ENCODE measurements around the gene WWC2.

The WWC2 gene

DNA sequence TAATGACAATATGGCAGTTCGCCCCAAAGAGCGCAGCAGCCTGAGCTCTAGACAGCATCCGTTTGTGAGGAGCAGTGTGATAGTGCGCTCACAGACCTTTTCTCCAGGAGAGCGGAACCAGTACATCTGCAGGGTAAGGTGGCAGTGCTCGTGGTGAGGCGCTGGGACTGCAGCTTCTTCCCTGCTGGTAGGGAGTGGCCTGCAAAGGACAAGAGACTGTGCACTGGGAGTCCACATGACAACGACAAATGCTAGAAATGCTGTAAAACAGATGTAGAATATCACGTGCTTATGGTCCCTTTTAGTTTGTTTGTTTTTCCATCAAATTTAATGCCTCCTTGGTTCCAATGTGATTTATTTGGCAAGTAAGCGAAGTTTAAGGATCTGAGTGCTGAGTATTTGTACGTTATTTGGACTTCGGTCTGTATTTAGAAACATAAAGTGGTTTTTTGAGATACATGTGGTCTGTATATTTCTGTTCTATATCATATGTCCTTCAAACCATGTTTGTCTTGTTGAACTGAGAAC, 185.3 kb downstream of the WWC2 start:
- TF ChIP-seq TEAD4 (IDR thresholded peaks at IDR 0.05) (no peak), NFIC (IDR thresholded peaks at IDR 0.05) (no peak), TCF12 (IDR thresholded peaks at IDR 0.05; ENCODE audit: low read depth) (no peak), EGR1 (IDR thresholded peaks at IDR 0.05) (no peak), ZBTB7A (IDR thresholded peaks at IDR 0.05; ENCODE audit: low read depth) (no peak), FOXM1 (IDR thresholded peaks at IDR 0.05; ENCODE audit: borderline replicate concordance, low read depth) (no peak)
- TF ChIP-seq, protein P1, sequence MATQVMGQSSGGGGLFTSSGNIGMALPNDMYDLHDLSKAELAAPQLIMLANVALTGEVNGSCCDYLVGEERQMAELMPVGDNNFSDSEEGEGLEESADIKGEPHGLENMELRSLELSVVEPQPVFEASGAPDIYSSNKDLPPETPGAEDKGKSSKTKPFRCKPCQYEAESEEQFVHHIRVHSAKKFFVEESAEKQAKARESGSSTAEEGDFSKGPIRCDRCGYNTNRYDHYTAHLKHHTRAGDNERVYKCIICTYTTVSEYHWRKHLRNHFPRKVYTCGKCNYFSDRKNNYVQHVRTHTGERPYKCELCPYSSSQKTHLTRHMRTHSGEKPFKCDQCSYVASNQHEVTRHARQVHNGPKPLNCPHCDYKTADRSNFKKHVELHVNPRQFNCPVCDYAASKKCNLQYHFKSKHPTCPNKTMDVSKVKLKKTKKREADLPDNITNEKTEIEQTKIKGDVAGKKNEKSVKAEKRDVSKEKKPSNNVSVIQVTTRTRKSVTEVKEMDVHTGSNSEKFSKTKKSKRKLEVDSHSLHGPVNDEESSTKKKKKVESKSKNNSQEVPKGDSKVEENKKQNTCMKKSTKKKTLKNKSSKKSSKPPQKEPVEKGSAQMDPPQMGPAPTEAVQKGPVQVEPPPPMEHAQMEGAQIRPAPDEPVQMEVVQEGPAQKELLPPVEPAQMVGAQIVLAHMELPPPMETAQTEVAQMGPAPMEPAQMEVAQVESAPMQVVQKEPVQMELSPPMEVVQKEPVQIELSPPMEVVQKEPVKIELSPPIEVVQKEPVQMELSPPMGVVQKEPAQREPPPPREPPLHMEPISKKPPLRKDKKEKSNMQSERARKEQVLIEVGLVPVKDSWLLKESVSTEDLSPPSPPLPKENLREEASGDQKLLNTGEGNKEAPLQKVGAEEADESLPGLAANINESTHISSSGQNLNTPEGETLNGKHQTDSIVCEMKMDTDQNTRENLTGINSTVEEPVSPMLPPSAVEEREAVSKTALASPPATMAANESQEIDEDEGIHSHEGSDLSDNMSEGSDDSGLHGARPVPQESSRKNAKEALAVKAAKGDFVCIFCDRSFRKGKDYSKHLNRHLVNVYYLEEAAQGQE (IDR thresholded peaks at IDR 0.05; ENCODE audit: low read depth) = no peak

DNA sequence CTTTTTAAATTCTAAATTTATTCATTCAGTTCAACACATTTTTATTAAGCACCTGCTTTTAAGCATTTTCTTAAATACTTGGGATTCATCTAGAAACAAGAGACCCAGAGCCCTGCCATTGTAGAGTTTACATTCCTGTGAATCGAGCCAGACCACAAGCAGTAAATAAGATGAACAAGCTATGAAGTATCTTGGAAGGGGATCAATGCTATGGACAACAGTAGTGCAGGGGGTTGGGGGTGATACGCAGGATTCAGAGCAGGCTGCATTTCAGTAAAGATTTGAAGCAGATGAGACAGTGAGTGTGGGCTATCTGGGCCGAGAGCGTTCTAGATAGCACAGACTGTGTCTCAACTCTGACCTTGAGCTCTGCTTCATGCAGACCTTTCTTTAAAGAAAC, 185.9 kb downstream of the WWC2 start:
- TF ChIP-seq FOXM1 (IDR thresholded peaks at IDR 0.05; ENCODE audit: borderline replicate concordance, low read depth) (no peak), EGR1 (IDR thresholded peaks at IDR 0.05) (no peak), YY1 (IDR thresholded peaks at IDR 0.05; ENCODE audit: low read depth) (no peak), CEBPB (IDR thresholded peaks at IDR 0.05) (no peak), TAF1 (IDR thresholded peaks at IDR 0.05; ENCODE audit: low read depth) (no peak), TCF12 (IDR thresholded peaks at IDR 0.05; ENCODE audit: low read depth) (no peak), RAD21 (IDR thresholded peaks at IDR 0.05; ENCODE audit: low read depth) (no peak), EP300 (IDR thresholded peaks at IDR 0.05; ENCODE audit: borderline replicate concordance) (no peak), NFIC (IDR thresholded peaks at IDR 0.05) (no peak)
- TF ChIP-seq, protein P2, sequence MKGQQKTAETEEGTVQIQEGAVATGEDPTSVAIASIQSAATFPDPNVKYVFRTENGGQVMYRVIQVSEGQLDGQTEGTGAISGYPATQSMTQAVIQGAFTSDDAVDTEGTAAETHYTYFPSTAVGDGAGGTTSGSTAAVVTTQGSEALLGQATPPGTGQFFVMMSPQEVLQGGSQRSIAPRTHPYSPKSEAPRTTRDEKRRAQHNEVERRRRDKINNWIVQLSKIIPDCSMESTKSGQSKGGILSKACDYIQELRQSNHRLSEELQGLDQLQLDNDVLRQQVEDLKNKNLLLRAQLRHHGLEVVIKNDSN (IDR thresholded peaks at IDR 0.05) = no peak
- TF ChIP-seq, protein P1 (IDR thresholded peaks at IDR 0.05; ENCODE audit: low read depth) = no peak

DNA sequence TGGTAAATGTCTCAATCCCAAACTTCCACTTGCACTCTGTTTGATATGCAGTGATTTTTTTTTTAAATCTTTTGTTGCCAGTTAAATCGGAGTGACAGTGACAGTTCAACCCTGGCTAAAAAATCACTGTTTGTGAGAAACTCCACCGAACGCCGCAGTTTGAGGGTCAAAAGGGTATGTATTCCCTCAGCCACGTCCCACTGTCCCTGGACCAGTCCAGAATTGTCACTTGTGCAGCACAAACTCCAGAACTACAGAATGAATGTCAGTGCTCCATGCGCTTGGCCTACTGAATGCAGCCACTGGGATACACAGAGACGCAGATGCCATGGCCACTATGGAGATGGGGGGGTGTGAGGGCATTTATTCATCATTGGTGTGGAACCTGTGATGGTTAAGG, 186.8 kb downstream of the WWC2 start:
- TF ChIP-seq TCF12 (IDR thresholded peaks at IDR 0.05; ENCODE audit: low read depth) (no peak), EP300 (IDR thresholded peaks at IDR 0.05; ENCODE audit: borderline replicate concordance) (no peak), RAD21 (IDR thresholded peaks at IDR 0.05; ENCODE audit: low read depth) (no peak), CEBPB (IDR thresholded peaks at IDR 0.05) (no peak), NFIC (IDR thresholded peaks at IDR 0.05) (no peak), TEAD4 (IDR thresholded peaks at IDR 0.05) (no peak), TAF1 (IDR thresholded peaks at IDR 0.05; ENCODE audit: low read depth) (no peak), YY1 (IDR thresholded peaks at IDR 0.05; ENCODE audit: low read depth) (no peak), CREB1 (IDR thresholded peaks at IDR 0.05; ENCODE audit: low read depth) (no peak), ZBTB7A (IDR thresholded peaks at IDR 0.05; ENCODE audit: low read depth) (no peak), EGR1 (IDR thresholded peaks at IDR 0.05) (no peak), FOXM1 (IDR thresholded peaks at IDR 0.05; ENCODE audit: borderline replicate concordance, low read depth) (no peak)
- TF ChIP-seq, protein P2 (IDR thresholded peaks at IDR 0.05) = no peak
- TF ChIP-seq, protein P3, sequence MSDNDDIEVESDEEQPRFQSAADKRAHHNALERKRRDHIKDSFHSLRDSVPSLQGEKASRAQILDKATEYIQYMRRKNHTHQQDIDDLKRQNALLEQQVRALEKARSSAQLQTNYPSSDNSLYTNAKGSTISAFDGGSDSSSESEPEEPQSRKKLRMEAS (IDR thresholded peaks at IDR 0.05) = no peak
- TF ChIP-seq, protein P1 (IDR thresholded peaks at IDR 0.05; ENCODE audit: low read depth) = no peak

DNA sequence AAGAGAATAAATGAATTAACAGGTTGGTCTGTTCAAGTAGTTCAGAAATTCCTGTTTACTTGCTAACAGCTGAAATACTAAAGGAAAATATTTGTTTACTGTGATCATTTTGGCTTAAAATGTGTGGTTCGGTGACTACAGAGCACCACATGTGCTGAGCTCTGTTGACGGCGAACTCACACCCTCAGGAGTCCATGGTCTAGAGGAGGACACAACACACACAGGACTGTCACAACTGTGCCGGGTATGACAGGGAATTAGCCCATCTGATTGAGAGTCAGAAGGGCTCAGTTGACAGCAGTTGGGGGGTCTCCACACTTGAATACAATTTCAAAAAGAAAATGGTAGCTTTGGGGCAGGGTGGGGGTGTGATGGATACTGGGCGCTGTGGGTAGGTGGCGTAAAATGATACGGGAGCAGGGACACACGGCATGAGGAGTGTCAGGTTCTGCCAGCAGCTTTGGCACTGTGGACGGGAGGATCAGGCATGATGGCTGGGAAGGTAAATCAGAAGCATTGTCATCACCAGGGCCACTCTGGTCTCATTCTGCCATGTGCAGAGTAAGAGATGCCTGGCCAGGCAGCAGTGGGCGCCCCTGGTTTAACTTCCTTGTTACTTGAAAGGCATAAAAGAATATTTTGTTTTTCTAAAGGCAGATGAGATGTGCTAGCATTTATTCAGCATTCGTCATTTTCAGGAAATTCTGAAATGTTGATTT, 187.7 kb downstream of the WWC2 start:
- TF ChIP-seq EP300 (IDR thresholded peaks at IDR 0.05; ENCODE audit: borderline replicate concordance) (no peak), EGR1 (IDR thresholded peaks at IDR 0.05) (no peak), CREB1 (IDR thresholded peaks at IDR 0.05; ENCODE audit: low read depth) (no peak), TAF1 (IDR thresholded peaks at IDR 0.05; ENCODE audit: low read depth) (no peak), TCF12 (IDR thresholded peaks at IDR 0.05; ENCODE audit: low read depth) (no peak), RAD21 (IDR thresholded peaks at IDR 0.05; ENCODE audit: low read depth) (no peak)

All from Ishikawa (cell line).